Measurements from ENCODE around the gene AATF. TPM values are rescaled to one million over a fixed set of nuclear protein-coding genes. Genes with fewer than 3 reads are reported as not detected.

The AATF gene
- polyA plus RNA-seq, 3 donors: 33.2 to 34.1 (median 34.0) TPM

- 3 to 5% (median 3%) methylated on average over 25 of the region's 25 CpGs for WGBS, 3 donors
- H3K27ac ChIP-seq (ENCODE audit: low read depth, low read length): no peak overlapping the region
Measured at GRCh38 chr17:36938566-36939051, 10.1 kb upstream of the AATF start.

DNA sequence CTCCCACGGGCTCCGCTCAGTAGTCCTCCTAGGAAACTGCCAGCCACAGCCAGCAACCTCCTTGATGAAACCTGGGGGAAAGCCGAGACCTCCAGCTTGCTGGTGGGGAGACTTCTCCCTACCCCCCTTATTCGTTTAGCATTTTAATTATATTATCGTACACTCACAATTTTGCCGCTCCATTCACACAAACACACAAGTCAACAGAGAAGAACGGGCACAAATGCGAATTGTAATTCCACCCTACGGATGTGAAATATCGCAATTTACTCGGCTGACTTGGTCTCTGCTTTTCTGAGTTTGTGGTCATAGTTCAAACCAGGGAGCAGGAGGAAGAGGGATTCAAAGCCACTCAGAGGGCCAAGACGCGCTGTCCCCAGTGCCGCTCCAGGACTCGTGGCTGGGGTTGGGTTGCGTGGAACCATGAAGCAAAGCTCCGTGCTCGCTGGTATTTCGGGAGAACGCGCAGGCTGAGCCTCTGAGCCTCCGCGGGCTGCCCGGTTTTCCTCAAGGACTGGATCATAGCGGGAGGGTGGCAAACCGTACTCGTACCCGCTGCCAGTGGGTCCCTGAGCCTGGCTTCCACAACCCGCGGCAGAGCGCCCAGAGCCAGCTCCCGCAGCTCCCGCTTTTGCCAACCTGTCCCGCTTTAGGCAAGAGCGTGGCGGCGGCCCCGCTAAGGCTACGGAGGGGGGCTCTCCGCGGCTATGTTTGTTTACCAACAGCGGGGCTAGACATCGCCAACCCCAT lies 9.5 kb upstream of the AATF start:
- 8 to 10% (median 9%) methylated on average over 43 of the region's 43 CpGs for WGBS, 3 donors
- no peak overlapping the region for H3K27ac ChIP-seq (ENCODE audit: low read depth, low read length)

GRCh38 chr17:36939802-36940312 lies 8.9 kb upstream of the AATF start:
- H3K27ac ChIP-seq (ENCODE audit: low read depth, low read length): no peak overlapping the region
- WGBS, 3 donors: 6 to 7% (median 7%) methylated on average over 26 of the region's 26 CpGs

GRCh38 chr17:36940313-36941264 lies 8.2 kb upstream of the AATF start:
- H3K27ac ChIP-seq (ENCODE audit: low read depth, low read length): no peak overlapping the region
- 8 to 9% (median 9%) methylated on average over 52 of the region's 52 CpGs for WGBS, 3 donors

DNA sequence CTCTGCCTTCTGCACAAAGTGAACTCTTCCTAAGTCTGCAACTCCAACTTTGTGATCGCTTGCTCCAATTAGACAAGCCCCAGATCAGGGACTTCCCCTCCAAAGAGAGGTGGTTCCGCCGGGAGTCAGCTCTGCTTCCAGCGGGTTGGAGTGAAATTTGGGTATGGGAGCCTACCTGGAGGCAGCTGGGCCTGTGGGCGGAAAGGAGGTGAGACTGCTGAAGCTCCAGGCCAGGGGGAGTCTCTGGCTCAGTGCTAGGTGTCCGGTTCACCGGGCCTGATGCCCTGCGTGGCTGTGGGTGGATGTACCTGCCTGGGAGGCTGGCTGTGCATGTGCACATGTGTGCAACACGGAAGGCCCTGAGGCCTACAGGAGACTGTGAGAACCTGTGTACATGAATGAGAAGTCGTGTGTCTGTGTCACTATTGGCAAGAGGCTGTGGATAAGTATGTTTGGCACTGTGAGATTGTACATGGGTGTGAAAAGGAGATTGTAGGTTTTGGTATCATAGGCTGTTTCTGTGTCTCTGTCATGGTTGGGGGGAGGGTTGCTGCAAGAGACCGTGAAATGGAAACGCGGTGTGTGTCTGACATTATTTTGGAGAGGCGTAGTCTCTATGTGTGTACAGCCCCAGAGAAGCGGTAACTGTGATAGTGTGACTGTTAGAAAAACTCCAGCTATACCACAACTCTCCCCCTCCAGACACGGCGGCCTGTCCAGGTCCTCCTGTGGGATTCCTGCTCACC lies 7.3 kb upstream of the AATF start:
- no peak overlapping the region for H3K27ac ChIP-seq (ENCODE audit: low read depth, low read length)
- 13 to 23% (median 18%) methylated on average over 17 of the region's 17 CpGs for WGBS, 3 donors

- WGBS, 3 donors: 4 to 5% (median 4%) methylated on average over 47 to 57 of the region's 57 CpGs
- H3K27ac ChIP-seq (ENCODE audit: low read depth, low read length): no peak overlapping the region
Measured at GRCh38 chr17:36942019-36942599, 6.6 kb upstream of the AATF start.

DNA sequence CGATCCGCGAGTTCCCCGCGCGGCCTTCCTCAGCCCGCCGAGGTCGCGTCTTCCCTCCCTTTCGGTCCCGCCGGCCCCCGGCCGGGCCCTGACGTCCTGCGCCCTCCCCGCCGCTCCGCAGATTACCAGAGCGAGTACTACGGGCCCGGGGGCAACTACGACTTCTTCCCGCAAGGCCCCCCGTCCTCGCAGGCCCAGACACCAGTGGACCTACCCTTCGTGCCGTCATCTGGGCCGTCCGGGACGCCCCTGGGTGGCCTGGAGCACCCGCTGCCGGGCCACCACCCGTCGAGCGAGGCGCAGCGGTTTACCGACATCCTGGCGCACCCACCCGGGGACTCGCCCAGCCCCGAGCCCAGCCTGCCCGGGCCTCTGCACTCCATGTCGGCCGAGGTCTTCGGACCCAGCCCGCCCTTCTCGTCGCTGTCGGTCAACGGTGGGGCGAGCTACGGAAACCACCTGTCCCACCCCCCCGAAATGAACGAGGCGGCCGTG lies 6.1 kb upstream of the AATF start:
- no peak overlapping the region for H3K27ac ChIP-seq (ENCODE audit: low read depth, low read length)
- 3 to 7% (median 3%) methylated on average over 44 to 59 of the region's 59 CpGs for WGBS, 3 donors

DNA sequence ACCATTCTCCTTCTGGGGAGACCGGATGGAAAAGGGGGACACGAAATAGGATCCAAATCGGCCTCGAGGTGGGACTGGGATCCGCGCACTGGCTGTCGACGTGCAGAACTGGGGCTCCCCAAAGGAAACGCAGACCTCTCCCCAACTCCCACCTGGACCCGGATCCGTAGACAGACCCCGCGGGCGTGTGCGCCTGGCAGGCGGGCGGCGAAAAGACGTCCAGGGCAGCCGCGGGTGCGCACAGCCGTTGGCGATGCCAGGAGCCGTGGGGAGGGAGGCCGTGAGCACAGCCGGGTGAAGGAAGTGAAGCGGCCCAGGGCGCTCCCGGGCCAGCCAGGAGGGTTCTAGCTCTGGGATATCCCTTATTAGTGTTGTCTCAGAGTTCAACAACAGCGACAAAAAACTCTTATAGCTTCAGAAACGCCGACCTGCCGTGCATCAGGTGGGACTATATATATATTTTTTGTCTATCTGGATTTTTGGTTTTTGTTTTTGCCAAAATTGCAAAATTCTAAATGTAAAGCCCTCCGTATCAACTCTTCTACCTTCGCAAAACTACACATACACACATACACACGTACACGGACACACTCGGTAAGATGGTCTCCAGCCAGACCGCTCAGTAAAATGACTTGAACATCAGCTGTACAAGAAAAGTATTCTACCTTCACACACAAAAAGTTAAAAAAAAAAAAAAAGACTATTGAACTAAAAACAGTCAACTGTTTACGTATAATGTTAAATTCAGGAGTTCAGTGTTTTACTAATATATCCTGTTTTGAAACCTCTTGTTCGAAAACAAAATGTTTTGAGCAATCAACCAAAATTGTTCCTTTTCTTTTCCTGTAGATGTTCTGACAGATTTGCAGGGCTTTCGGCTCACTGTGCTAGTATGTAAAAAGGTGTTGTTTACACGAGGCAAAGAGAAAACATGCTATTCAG lies 5.2 kb upstream of the AATF start:
- no peak overlapping the region for H3K27ac ChIP-seq (ENCODE audit: low read depth, low read length)
- 13 to 14% (median 13%) methylated on average over 44 of the region's 44 CpGs for WGBS, 3 donors

DNA sequence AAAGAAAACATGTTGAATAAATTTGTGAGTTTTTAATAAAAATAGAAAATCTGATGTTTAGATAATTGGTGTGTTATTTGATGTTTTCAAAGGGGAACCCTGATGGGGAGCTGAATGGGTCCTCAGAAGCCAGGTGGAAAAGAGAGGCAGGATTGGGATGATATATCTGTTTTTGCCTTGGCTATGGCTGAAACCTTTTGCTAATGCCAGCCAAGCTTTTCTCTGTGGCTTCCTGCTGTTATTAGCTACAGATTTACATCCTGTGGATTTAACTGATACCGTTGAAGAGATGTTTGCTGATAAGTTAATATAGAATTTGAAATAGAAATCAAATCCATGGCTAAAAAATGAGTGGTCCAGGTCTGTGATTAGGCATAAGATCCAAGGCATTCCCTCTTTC lies 4.2 kb upstream of the AATF start:
- no peak overlapping the region for H3K27ac ChIP-seq (ENCODE audit: low read depth, low read length)
- 0 to 4% (median 4%) methylated on average over 1 of the region's 1 CpG for WGBS, 3 donors

DNA sequence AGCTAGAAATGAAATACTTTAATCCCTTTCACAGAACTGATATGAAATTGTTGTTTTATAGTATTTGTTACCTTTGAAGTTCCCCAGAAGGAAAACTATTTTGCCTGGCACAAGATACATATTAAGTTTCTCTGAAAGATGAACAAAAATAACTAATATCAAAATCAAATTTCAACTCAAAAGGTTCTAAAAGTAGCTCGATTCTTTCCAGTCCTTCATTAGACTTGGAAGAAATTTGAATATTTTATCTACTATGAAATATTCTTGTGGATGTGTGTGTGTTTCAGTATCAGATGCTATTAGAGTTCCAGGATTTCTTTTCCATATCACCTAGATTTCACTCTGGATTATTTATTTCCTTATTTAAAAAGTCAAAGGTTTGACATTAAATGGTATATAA lies 3.6 kb upstream of the AATF start:
- H3K27ac ChIP-seq (ENCODE audit: low read depth, low read length): no peak overlapping the region
- WGBS, 3 donors: 24 to 38% (median 36%) methylated on average over 1 of the region's 1 CpG

DNA sequence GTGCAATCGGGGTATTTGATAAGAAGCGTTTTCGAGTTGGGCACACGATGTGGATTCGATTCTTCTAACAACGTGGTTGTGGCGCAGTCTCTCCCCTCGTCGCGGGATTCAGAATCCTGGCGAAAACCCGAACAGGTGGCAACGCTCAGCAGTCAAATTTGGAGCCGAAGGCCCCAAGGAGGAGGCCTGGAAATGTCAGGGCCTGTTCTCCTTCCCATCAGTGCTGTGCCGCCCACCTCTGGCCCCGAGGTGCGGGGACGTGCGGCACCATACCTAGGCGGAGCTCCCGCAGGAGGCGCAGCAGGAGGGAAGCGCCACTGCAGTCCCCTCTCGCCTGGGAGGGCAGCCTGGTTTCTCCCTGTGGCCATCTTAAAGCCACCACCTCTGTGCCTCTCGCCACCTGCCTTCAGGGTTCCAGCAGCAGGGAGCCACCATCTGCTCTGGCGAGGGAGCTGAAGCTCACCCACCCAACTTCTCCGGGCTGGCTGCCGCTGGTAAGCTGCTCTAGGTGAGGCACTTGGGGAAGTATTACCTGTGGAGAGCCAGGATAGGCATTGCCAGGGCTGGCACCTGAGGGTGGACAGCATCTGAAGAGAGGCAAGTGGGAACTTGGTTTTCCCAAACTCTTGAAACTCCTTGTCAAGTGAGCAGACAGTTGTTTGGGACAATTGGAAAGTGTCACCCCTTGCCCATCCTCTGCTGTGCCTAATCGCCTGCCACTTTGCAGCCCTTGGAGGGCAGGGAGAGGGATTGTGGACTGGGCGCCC lies 2.6 kb upstream of the AATF start:
- 8 to 10% (median 9%) methylated on average over 30 of the region's 30 CpGs for WGBS, 3 donors
- no peak overlapping the region for H3K27ac ChIP-seq (ENCODE audit: low read depth, low read length)

DNA sequence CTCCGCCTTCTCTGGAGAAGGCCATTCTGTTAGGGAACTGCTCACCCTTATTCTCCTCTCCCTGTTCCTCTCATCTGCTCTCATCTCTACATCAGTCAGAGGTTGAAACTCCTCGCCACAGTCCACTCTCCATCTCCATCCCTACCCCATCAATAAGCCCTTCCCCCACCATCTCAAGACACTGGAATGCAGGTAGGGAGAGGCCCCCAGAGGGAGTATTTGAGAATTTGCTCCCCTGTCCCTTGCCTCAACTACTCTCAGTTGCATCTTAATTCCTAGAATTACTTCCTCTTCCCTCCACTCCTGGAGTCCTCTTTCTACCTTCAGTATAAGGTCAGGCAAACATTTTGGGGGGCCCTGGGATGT lies 2.0 kb upstream of the AATF start:
- 26 to 56% (median 56%) methylated on average over 2 of the region's 2 CpGs for WGBS, 3 donors

GRCh38 chr17:36947922-36948716 lies 635 bp upstream of the AATF start:
- H3K27ac ChIP-seq (ENCODE audit: low read depth, low read length): no peak overlapping the region
- 1 to 2% (median 2%) methylated on average over 26 of the region's 26 CpGs for WGBS, 3 donors

More for the DNA sequence above, 2.0 kb upstream of the AATF start:
- no peak overlapping the region for H3K27ac ChIP-seq (ENCODE audit: low read depth, low read length)

- 11 to 16% (median 11%) methylated on average over 9 of the region's 9 CpGs for WGBS, 3 donors
Measured at GRCh38 chr17:36949461-36949927, 740 bp downstream of the AATF start.

DNA sequence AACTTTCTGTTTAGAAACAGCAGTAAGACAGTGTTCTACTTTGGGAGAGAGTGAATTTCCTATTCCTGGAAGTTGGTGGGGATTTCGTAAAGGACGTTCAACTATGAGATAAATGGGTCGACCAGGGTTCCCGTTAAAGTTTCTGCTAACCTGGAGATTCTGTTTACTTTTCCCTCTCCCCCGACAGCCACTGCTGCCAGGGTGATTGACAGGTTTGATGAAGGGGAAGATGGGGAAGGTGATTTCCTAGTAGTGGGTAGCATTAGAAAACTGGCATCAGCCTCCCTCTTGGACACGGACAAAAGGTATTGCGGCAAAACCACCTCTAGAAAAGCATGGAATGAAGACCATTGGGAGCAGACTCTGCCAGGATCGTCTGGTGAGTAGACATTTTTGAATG lies 1.3 kb downstream of the AATF start:
- WGBS, 3 donors: 60 to 66% (median 61%) methylated on average over 8 of the region's 8 CpGs
- H3K27ac ChIP-seq (ENCODE audit: low read depth, low read length): no peak overlapping the region

More at GRCh38 chr17:36949461-36949927, 740 bp downstream of the AATF start:
- H3K27ac ChIP-seq (ENCODE audit: low read depth, low read length): peak overlapping the region; percentile 71
